OCI-LY7 (cell line): ENCODE results near the gene CILP2.

Experiments used
- CTCF ChIP-seq: fragments of 200-600 bp; sonication (generic); conservative IDR thresholded peaks from 2 replicates; pipeline ENCODE4 v1.5.1; 2014; ENCODE audit warnings: mild to moderate bottlenecking, antibody characterized with exemption, low read length, moderate library complexity, mixed read lengths
- EZH2phosphoT487 ChIP-seq: fragments of 200-600 bp; sonication (generic); IDR thresholded peaks from 2 replicates; pipeline ENCODE4 v1.6.1; 2018; ENCODE audit warnings: low read depth, borderline replicate concordance, mild to moderate bottlenecking, mixed run types, antibody characterized with exemption, low read length, moderate library complexity, mixed read lengths

GRCh38 chr19:19553670-19554069 is 15.6 kb downstream of the CILP2 start:
- TF ChIP-seq CTCF = no peak
- no peak for TF ChIP-seq EZH2phosphoT487
